ENCODE results near the gene MEF2C. TPM values are rescaled to one million over a fixed set of nuclear protein-coding genes. Genes with fewer than 3 reads are reported as not detected.

MEF2C gene
- total RNA-seq, 2 donors from 2014 or later: 94.0 to 104 TPM

- Histone ChIP-seq H3K27ac (no peak overlapping the region), H3K27me3 (replicated peaks; ENCODE audit: insufficient read depth) (peaks cover 38% of the 10 kb centered on the region), H3K9me3 (no peaks in the 10 kb centered on the region), H3K4me1 (ENCODE audit: control insufficient read depth in 1 of 2, low read depth in 2 of 2) (peaks cover 18 to 28% of the 10 kb centered on the region in 2 donors), H3K4me3 (peak overlapping the region; percentile 67), H3K36me3 (no peaks in the 10 kb centered on the region)
- TF ChIP-seq CTCF (IDR thresholded peaks at IDR 0.05): no peak
- ATAC-seq (ENCODE audit: insufficient number of reproducible peaks, low FRiP score, low read depth) (no peak), DNase-seq (ENCODE audit: low spot score) (no peak)
Observed at GRCh38 chr5:88679638-88680037, 203.3 kb downstream of the MEF2C start.

- no peak for DNase-seq (ENCODE audit: low spot score)
- Histone ChIP-seq H3K27me3 (replicated peaks; ENCODE audit: insufficient read depth) (peaks cover 36% of the 10 kb centered on the region), H3K4me1 (ENCODE audit: control insufficient read depth in 1 of 2, low read depth in 2 of 2) (peaks cover 26 to 32% of the 10 kb centered on the region in 2 donors)
Observed at GRCh38 chr5:88678770-88679381, 204.1 kb downstream of the MEF2C start.

GRCh38 chr5:88677943-88678769 lies 204.8 kb downstream of the MEF2C start:
- Histone ChIP-seq H3K4me1 (ENCODE audit: control insufficient read depth in 1 of 2, low read depth in 2 of 2) (peaks cover 26 to 29% of the 10 kb centered on the region in 2 donors), H3K4me3 (no peak overlapping the region), H3K27me3 (replicated peaks; ENCODE audit: insufficient read depth) (peaks cover 36% of the 10 kb centered on the region), H3K27ac (peak overlapping the region in 1 of 2 donors; percentile 26), H3K9me3 (no peaks in the 10 kb centered on the region), H3K36me3 (no peaks in the 10 kb centered on the region)
- DNase-seq (ENCODE audit: low spot score): no peak
- no peak for ATAC-seq (ENCODE audit: insufficient number of reproducible peaks, low FRiP score, low read depth)
- TF ChIP-seq CTCF (IDR thresholded peaks at IDR 0.05): no peak

More at GRCh38 chr5:88678770-88679381, 204.1 kb downstream of the MEF2C start:
- Histone ChIP-seq H3K9me3 (no peaks in the 10 kb centered on the region), H3K36me3 (no peaks in the 10 kb centered on the region), H3K27ac (no peak overlapping the region), H3K4me3 (no peak overlapping the region)
- ATAC-seq (ENCODE audit: insufficient number of reproducible peaks, low FRiP score, low read depth): no peak
- no peak for TF ChIP-seq CTCF (IDR thresholded peaks at IDR 0.05)

GRCh38 chr5:88677376-88677895 lies 205.5 kb downstream of the MEF2C start:
- Histone ChIP-seq H3K27me3 (replicated peaks; ENCODE audit: insufficient read depth) (peaks cover 42% of the 10 kb centered on the region), H3K4me1 (ENCODE audit: control insufficient read depth in 1 of 2, low read depth in 2 of 2) (peaks cover 26 to 29% of the 10 kb centered on the region in 2 donors), H3K4me3 (no peak overlapping the region), H3K27ac (peak overlapping the region in 1 of 2 donors; percentile 26), H3K36me3 (no peaks in the 10 kb centered on the region), H3K9me3 (no peaks in the 10 kb centered on the region)
- no peak for TF ChIP-seq CTCF (IDR thresholded peaks at IDR 0.05)
- DNase-seq (ENCODE audit: low spot score) (no peak), ATAC-seq (ENCODE audit: insufficient number of reproducible peaks, low FRiP score, low read depth) (no peak)
